Pulmonary artery endothelial cell (primary cell): ENCODE data around the gene SMPD4. TPM values are rescaled to one million over a fixed set of nuclear protein-coding genes. Genes with fewer than 3 reads are reported as not detected.
"Not testable (repeated sequence)": the region's sequence is repeated elsewhere in the genome, so short reads cannot be mapped to it uniquely, and the experiment has no call there.

Experiments
- DNase-seq: peaks from one replicate; pipeline ENCODE4 v3.0.0-alpha.2; 2011; ENCODE audit warnings: low read depth, low spot score
- total RNA-seq: library from RNA; depleted of rRNA; stranded (reverse); fragments of >200 nt; gene quantifications from 2 replicates; pipeline ENCODE4 v1.2.3, GENCODE V29; 2014

SMPD4 gene
- total RNA-seq, 1 donor from 2014 or later: 14.8 TPM

DNA sequence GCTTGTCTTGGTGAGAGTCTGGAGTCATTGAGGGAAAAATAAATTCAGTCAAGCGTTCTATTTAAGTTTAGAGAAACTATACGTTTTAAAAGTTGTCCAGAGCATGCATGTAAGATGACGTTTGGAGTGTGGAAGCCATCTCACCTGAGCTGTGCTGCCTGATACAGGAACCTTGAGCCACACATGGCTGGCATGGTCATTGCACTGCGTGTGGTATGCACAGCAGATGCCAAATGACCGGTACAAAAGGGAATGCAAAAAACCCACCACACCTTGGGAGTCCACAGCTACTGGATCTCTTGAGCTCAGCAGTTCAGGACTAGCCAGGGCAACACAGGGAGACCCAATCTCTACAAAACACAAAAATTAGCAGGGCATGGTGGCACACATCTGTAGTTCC lies 5.0 kb upstream of the SMPD4 start:
- no peak for DNase-seq

GRCh38 chr2:130185896-130186295 lies 4.5 kb upstream of the SMPD4 start:
- no peak for DNase-seq

- no peak for DNase-seq
Observed at GRCh38 chr2:130185436-130185835, 4.0 kb upstream of the SMPD4 start.

DNA sequence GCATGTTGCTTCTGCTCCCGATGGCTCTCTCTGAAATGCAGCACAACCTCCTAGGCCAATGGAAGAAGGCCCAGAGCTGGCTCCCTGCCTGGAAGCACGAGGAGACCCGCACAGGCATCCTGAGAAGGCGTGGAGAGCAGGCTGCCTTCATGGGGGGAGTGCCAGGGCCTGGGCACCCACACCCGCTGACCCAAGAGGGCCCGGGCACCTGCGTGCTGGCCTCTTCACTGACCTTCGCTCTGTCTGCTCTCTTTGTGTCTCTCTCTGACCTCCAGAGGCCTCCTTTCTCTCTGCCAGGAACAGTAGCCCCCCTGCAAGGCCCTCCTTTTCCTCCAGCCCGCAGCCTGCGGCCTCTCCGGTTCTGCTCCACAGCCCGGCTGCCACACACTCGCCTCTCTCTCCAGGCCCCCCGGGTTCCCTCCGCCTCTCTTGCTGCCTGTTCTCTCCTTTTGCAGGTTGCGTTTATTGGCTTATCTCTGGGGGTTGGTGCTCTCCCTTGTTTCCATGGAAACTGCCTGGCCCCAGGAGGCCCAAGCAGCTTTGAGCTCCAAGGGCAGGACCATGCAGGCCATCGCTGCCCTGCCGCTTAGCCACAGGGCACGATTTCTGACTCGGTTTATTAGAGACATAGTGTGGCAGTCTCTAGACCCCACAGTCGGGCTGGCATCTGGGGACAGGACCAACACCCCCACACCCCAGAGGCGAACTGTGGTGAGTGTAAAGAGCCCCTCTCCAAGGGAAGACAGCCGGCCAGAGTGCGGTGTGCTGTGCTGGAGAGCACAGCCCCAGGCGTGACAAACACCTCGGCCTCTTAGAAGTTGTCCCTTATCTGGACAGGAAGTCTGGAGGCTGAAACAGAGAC lies 2.3 kb upstream of the SMPD4 start:
- no peak for DNase-seq

GRCh38 chr2:130182826-130183511 lies 1.6 kb upstream of the SMPD4 start:
- DNase-seq: not testable (repeated sequence)

DNA sequence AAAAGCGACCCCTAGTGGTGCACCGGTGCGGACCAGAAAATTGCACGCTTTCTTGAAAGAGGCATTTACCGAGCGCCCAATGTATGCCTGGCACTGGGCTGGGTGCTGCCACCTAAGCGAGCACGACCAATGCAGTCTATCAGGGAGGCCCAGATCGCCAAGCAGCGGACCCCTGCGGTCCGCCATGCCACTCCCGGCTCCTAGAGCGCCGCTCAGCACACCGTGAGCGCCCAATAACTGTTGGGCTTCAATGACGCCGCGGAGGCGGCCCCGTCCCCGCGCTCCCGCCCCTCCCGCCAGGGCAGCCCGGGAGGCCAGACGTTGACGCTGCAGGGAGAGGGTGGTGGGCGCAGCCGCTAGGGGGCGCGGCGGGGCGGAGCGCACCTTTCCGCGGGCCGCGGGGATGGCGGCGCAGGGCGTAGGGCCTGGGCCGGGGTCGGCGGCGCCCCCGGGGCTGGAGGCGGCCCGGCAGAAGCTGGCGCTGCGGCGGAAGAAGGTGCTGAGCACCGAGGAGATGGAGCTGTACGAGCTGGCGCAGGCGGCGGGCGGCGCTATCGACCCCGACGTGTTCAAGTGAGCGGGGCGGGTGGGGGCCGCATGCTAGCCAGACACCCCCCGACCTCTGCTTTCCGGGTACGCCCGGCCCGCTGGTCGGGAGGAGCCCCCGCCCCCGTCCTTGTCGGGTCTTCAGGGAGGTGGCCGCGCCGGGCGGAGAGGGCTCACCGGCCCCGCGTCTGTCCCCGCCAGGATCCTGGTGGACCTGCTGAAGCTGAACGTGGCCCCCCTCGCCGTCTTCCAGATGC lies 679 bp upstream of the SMPD4 start, which contains the start of gene MZT2B:
TSS of gene MZT2B (plus strand) at position 383 of the 803 bp plus-strand sequence. CDS start at position 404, 21 bp downstream.
- peak; percentile 45 for DNase-seq

- not testable (repeated sequence) for DNase-seq
Observed at GRCh38 chr2:130180404-130181324, 738 bp downstream of the SMPD4 start.

DNA sequence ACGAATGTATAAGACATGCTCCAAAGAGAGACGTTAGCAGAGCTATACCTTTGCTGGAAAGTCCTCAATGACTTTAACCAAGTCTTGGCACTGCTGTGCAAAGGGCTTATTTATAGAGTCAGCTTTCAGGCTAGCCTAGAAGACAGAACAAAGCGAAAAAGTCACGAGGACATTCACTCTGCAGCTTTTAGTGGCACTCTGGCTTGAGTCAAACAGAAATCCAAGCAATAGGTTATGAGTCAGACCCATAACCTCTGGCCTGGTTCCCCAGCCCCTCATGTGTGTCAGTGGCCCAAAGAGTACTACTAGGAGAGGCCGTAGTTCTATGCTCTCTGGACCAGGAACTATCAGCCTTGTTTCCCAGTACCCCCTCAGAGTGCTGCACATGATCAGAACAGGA lies 6.5 kb downstream of the SMPD4 start:
- not testable (repeated sequence) for DNase-seq

DNA sequence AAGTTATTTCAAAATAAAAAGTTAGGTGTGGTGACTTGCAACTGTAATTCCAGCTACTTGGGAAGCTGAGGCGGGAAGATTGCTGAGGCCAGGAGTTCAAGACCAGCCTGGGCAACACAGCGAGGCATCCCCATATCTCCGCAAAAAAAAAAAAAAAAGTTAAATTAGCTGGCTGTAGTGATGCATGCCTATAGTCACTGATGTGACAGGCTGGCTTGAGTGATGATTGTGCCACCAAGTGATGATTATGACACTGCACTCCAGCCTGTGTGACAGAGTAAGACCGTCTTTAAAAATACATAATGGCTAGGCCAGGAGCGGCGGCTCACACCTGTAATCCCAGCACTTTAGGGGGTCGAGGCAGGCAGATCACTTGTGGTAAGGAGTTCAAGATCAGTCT lies 11.5 kb downstream of the SMPD4 start:
- DNase-seq: no peak

DNA sequence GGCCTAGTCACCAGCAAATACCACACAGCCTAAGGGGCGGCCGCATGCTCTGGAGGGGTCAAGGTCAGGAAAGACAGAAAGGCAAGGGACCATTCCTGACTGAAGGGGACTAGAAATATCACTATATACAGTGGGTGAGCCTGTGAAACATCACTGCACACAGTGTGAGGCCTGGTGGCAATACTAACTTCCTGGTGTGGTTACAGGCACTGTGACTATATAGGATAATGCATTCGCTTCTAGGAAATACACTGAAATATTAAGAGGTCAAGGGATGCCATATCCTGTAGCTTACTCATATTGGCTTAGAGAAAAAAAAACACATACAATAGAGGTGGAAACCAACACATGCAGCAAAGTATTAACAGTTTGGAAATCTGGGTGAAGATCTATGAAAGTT lies 12.2 kb downstream of the SMPD4 start:
- not testable (repeated sequence) for DNase-seq

DNA sequence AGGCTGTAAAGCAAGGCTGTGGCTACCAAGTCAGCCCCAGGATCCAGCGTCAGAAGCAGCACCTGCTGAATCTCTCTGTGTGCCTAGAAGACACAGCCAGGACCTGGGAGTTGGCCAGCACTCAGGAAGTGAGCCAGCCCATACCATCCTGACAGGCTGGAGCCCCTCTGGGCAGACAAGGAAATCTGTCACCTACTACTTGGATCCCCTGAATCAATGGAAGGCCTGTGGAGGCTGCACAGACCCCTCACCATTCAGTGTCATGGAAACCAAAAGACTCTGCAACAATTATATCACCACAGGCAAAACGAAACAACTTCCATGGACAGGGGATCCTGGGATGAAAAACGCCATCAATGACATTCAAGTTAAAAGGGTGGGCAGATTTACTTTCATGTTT lies 14.8 kb downstream of the SMPD4 start:
- DNase-seq: not testable (repeated sequence)

DNA sequence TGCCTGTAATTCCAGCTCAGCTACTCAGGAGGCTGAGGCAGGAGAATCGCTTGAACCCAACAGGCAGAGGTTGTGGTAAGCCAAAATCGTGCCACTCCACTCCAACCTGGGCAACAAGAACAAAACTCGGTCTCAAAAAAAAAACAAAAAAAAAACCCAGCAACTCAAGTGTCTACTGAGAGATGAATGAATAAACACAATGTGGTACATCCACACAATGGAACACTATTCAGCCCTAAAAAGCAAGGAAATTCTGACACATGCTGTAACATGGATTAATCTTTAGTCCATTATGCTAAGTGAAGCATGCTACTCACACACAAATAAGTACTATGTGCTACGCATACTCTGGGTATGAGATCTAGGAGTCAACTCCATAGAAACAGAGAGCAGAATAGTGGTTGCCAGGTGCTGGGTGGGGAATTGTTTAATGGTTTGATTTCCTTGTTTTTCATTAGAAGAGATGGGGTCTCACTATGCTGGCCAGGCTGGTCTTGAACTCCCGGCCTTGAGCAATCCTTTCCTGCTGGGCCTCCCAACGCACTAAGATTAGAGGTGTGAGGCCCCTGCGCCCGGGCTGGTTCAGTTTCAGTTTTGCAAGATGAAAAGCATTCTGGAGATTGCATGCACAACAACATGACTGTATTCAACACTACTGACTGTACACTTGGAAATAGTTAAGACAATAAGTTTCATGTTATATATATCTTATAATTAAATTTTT lies 15.9 kb downstream of the SMPD4 start:
- no peak for DNase-seq

DNA sequence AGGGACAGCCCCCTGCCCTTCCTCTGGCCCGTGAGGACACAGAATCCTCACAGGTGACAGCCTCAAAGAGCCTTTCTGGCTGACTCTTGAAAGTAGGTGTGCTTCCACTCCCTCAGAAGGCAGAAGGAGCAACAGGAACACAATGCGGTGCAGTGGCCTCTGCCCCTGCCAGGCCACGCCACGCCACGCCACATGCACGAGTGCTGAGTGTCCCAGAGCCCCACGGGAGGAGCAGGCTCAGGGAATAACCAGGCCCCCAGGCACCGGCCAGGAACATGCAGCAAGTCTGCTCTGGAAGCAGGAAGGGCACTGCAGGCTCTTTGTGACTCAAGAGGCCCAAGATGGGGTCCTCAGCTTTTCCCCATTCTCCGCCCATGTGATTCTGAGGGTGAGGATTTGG lies 18.4 kb downstream of the SMPD4 start:
- DNase-seq: no peak

DNA sequence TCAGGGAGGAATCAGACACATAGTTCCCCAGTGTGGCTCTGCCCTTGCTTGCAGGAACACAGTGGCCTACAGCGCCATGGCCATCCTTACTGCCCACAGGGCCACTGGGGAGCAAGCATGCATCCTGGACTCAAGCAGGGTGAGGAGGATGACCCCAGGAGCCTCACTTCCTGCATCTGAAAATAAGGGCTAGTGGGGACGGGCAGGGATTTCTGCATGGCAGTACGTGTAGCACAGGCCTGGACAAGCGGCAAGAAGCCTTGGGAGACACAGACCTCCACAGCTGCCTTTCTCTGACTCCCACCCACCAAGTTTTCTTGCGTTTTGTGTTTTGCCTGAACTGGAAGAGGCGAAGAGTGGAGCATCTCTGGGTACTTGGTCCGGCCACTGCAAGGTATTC lies 18.9 kb downstream of the SMPD4 start:
- DNase-seq: not testable (repeated sequence)

GRCh38 chr2:130160838-130161705 lies 20.3 kb downstream of the SMPD4 start:
- not testable (repeated sequence) for DNase-seq

GRCh38 chr2:130160131-130160530 lies 21.3 kb downstream of the SMPD4 start:
- DNase-seq: no peak

- not testable (repeated sequence) for DNase-seq
Observed at GRCh38 chr2:130159376-130159775, 22.0 kb downstream of the SMPD4 start.

- DNase-seq: no peak
Observed at GRCh38 chr2:130158631-130159030, 22.8 kb downstream of the SMPD4 start.
